Measurements from ENCODE around the gene TULP4. TPM values are rescaled to one million over a fixed set of nuclear protein-coding genes. Genes with fewer than 3 reads are reported as not detected.

Gene TULP4
- total and polyA plus RNA-seq, 2 of the 8 experiments (the other 6 are each of a cell fraction or from before 2014, with no cell fraction given) = 7.7 to 51.6 TPM

DNA sequence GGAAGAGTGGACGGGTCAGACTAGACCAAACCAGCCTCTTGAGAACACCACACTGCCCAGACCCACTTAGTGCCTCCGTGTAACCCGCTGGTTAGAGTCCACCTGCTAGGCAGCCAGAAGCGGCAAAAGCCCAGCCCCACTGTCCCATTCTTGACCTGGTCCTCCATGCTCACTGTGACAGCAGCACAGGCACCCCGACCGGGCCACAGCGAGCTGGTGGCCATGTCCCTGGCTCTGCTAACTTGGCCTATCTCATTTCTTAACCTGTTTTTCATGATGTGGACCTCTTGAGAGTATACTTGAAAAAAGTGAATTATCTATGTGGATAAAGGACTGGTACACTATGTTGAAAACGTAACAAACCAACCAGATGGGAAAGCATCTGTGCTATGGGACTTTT is 202.7 kb downstream of the TULP4 start (continued):
- TF ChIP-seq TEAD4 (IDR thresholded peaks at IDR 0.05; ENCODE audit: low read depth, low read length) = no peak
- no peak for TF ChIP-seq CTBP2 (IDR thresholded peaks at IDR 0.05; ENCODE audit: borderline replicate concordance, insufficient read depth, insufficient read length, low read length)
- TF ChIP-seq FOSL1 (IDR thresholded peaks at IDR 0.05; ENCODE audit: insufficient read depth, low read depth, low read length) = no peak
- TF ChIP-seq CBX8 (IDR thresholded peaks at IDR 0.05; ENCODE audit: borderline replicate concordance, low read depth, low read length) = no peak
